ENCODE data around the gene MRPS6.

The MRPS6 gene

GRCh38 chr21:34176448-34176847 lies 103.1 kb downstream of the MRPS6 start:
- no peak for DNase-seq (ENCODE audit: low read depth in 1 of 2, low spot score in 1 of 2)
- Histone ChIP-seq H3K4me3 (replicated peaks; ENCODE audit: insufficient read depth, low read length) (no peak overlapping the region), H3K27ac (replicated peaks) (no peak overlapping the region), H3K27me3 (ENCODE audit: insufficient read depth, poor library complexity, severe bottlenecking) (no peaks in the 10 kb centered on the region)
- TF ChIP-seq REST (IDR thresholded peaks at IDR 0.05; ENCODE audit: insufficient replicate concordance, low read depth) = no peak
- no peak for TF ChIP-seq GABPA (IDR thresholded peaks at IDR 0.05; ENCODE audit: low read depth)
- no peak for TF ChIP-seq SPI1 (IDR thresholded peaks at IDR 0.05; ENCODE audit: borderline replicate concordance, low read depth)
- TF ChIP-seq CTCF (IDR thresholded peaks at IDR 0.05; ENCODE audit: insufficient read depth, low read length) = no peak
- no peak for TF ChIP-seq POLR2AphosphoS5 (IDR thresholded peaks at IDR 0.05; ENCODE audit: low read depth)

- no peak for DNase-seq (ENCODE audit: low read depth in 1 of 2, low spot score in 1 of 2)
- TF ChIP-seq GABPA (IDR thresholded peaks at IDR 0.05; ENCODE audit: low read depth) (no peak), SPI1 (IDR thresholded peaks at IDR 0.05; ENCODE audit: borderline replicate concordance, low read depth) (no peak), POLR2AphosphoS5 (IDR thresholded peaks at IDR 0.05; ENCODE audit: low read depth) (no peak), REST (IDR thresholded peaks at IDR 0.05; ENCODE audit: insufficient replicate concordance, low read depth) (no peak), CTCF (IDR thresholded peaks at IDR 0.05; ENCODE audit: insufficient read depth, low read length) (no peak)
- Histone ChIP-seq H3K27ac (replicated peaks) (no peak overlapping the region), H3K27me3 (ENCODE audit: insufficient read depth, poor library complexity, severe bottlenecking) (no peaks in the 10 kb centered on the region), H3K4me3 (replicated peaks; ENCODE audit: insufficient read depth, low read length) (no peak overlapping the region)
These were observed 104.7 kb downstream of the MRPS6 start for GRCh38 chr21:34177919-34178567.

GRCh38 chr21:34179204-34179935 lies 106.0 kb downstream of the MRPS6 start:
- TF ChIP-seq GABPA (IDR thresholded peaks at IDR 0.05; ENCODE audit: low read depth) (no peak), SPI1 (IDR thresholded peaks at IDR 0.05; ENCODE audit: borderline replicate concordance, low read depth) (no peak), REST (IDR thresholded peaks at IDR 0.05; ENCODE audit: insufficient replicate concordance, low read depth) (no peak), CTCF (IDR thresholded peaks at IDR 0.05; ENCODE audit: insufficient read depth, low read length) (no peak), POLR2AphosphoS5 (IDR thresholded peaks at IDR 0.05; ENCODE audit: low read depth) (no peak)
- no peak for DNase-seq (ENCODE audit: low read depth in 1 of 2, low spot score in 1 of 2)
- H3K27ac ChIP-seq (replicated peaks) = no peak overlapping the region
- no peak overlapping the region for H3K4me3 ChIP-seq (replicated peaks; ENCODE audit: insufficient read depth, low read length)
- H3K27me3 ChIP-seq (ENCODE audit: insufficient read depth, poor library complexity, severe bottlenecking) = no peaks in the 10 kb centered on the region
